ENCODE data around the gene HIC1.
"Not testable (repeated sequence)": the region's sequence is repeated elsewhere in the genome, so short reads cannot be mapped to it uniquely, and the experiment has no call there.

HIC1 gene, protein sequence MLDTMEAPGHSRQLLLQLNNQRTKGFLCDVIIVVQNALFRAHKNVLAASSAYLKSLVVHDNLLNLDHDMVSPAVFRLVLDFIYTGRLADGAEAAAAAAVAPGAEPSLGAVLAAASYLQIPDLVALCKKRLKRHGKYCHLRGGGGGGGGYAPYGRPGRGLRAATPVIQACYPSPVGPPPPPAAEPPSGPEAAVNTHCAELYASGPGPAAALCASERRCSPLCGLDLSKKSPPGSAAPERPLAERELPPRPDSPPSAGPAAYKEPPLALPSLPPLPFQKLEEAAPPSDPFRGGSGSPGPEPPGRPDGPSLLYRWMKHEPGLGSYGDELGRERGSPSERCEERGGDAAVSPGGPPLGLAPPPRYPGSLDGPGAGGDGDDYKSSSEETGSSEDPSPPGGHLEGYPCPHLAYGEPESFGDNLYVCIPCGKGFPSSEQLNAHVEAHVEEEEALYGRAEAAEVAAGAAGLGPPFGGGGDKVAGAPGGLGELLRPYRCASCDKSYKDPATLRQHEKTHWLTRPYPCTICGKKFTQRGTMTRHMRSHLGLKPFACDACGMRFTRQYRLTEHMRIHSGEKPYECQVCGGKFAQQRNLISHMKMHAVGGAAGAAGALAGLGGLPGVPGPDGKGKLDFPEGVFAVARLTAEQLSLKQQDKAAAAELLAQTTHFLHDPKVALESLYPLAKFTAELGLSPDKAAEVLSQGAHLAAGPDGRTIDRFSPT

DNA sequence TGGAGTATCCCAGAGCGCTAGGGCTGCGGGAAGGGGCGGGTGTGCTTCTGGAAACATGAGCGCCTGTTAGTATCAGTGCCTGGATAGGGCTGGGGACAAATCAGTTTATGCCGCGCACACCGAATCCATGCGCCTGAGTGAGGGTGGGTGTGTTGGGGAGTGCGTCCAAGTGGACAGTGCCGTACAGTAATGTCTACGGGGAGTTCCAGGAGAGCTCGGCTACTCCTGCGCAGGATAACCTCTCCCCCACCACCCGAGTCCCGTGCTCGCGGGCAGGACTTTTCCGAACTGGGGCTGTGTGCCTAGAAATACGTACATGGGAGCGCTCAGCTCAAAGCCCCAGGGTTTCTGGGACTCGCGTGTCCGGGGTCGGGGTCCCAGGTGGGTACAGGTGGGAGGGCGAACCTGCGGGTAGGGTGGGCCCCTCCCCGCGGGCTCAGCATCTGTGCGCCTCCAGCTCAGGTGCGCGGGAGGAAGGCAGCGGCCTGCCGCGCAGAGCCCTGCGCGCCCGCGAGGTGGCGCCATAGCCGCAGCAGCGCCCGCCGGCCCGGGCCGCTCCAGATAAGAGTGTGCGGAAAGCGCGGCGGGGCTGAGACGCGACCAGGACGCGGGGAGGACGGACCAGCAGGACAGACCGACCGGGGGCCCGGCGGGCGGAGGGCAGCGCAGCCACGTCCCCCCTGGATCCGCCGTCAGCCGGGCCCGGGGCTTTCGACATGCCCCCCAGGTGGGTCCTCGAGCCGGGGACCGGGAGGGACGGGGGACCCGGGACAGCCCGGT lies at the start of gene HIC1:
HIC1 (plus strand) TSS at position 592 of the 780 bp plus-strand sequence. CDS start 1,588 bp downstream, outside the sequence.
- DNase-seq: no peak

DNA sequence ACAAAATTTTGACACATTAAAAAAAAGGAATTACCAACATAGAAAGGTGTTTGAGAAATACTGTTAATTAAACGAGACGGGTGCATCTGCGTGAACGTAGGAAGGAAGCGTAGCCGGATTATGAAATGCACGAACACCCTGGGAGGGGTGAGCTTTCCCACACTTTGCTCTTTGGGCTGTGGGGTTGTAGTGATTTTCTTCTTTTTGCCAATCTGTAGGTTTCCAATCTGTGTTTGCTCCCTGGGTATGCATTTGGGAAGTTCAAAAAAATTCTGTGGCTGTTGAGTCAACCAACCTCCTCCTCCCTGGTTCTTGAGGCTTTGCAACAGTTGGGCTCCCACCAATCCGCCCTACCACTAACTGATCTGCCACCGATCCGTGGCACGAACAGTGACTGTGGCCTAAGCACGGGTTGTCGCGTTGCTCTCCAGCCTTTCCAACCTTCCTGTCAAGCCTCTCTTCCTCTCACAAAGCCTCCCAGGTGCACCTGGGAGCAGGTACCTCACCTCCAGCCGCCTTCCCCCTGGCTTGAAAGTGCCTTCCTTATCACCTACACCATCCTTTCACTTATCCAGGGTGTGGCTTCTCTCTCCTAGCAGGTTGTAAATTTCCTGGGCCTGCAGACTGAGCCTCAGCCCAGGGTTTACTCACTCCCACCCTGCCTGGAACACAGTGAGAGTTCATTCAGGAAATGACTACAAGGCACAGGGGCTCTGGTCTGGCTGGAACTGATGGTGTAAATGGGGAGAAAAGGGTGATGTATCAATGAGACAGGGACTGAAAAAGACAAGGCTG lies 46.4 kb upstream of the HIC1 start:
- no peak for DNase-seq

DNA sequence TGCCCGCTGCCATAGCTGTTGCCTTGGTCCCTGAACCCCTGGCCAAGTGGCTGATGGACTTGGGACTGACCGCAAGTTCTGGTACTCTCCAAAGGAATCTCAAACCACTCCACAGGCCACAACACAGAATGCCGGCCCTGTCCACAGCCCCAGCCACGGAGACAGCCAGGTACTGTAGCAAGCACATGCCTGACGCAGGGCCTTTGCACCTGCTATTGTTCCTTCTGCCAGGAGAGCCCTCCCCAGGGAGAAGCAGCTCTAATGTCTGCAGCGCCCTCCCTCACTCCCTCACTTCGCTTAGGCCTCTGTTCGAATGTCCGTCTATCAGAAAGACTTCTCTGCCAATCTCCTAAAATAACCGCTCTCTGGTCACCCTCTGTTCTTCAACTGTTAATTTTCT lies 45.2 kb upstream of the HIC1 start:
- DNase-seq: no peak

DNA sequence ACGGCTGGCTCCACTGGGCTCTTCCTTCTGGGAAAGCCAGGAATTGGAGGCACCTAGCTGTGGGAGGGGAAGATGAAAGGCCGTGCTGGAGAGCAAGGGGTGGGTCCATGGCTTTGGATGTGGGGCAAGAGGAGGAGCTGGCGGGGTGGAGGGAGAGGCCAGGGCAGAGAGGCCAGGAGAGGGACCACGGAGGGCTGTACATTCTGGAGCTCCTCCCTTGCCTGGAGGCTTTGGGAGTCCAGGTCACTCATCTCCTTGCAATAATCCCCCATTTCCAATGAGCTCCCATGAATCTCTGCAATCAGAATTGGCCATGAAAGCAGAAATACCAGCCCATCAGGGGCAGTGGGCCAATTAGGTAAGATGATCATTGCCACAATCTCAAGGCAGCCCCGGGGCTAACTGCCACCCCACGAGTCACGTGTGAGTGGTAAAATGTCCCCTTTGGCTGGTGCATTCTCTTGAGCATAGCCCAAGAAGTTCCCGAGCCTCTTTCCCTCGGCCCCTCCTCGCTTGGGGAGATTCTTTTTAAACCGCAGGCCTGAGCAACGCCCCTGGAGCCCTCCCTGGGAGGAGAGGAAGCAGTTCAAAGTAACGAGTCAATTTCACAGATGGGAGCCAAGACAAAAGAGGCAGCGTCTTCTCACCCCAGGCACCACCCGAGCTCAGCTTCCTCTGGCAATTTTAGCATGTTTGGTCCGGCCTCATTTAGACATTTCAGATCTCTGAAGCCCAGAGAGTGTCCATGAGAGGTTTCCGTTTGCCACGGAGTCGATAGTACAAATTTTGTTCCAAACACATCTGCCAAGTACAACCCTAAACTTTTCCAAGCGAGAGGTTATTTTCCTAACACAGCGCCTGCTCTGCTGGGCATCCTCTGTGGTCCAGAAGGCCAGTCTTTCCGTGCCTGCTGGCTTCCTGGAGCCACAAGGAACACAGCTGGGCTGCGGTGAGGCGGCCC lies 43.2 kb upstream of the HIC1 start:
- no peak for DNase-seq

DNA sequence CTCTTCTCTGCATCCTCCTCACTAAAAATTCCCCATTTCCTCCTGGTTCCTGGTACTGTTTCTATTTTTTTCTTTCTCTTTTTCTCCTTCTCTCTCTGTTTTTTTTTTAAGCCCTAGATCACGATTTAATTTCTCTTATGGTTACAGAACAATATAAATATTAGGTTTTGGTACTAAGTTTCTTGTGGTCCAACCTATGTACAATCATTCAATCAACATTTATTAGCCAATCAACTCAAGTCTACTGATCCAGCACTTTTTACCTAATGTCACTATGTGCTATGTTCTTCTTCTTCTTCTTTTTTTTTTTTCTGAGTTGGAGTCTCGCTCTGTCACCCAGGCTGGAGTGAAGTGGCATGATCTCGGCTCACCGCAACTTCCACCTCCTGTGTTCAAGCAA lies 42.4 kb upstream of the HIC1 start:
- no peak for DNase-seq

DNA sequence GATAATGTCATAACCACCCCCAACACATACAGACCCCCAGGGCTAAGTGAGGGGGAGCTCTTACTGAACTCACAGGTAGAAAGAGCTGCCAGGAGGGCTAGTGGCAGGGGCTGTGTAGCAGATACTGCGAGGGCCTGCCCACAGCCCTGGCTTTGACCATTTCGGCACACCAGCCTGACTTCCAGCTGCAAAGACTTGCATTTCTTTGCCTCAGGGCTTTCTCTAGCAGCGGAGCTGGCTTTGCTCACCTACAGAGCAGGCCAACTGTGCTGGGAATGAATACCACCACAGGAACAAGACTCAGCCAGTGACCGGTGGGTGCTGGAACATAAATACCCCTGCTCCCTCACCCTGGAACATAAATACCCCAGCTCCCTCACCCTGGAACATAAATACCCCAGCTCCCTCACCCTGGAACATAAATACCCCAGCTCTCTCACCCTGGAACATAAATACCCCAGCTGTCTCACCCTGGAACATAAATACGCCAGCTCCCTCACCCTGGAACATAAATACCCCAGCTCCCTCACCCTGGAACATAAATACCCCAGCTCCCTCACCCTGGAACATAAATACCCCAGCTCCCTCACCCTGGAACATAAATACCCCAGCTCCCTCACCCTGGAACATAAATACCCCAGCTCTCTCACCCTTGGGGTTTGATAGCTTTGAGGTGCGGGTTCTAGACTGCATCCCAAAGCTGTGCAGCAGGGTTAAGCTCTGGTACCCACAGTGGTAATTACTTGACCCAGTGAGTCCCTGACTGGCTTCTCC lies 41.5 kb upstream of the HIC1 start:
- DNase-seq: not testable (repeated sequence)

DNA sequence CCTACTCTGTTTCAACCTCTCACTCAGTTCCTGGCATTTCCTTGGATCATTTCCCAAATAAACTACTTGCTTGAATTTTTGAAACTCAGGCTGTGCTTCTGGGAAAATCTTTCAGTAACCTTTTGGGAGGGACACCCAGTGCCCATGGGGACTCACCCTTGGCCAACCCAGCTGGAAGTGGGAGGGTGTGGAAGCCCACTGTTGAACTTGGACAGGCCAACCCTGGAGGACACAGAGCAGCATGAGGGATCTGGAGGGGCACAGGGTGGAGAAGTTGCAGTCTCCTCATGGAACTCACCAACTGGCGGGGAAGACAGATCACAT lies 40.9 kb upstream of the HIC1 start:
- DNase-seq: no peak

DNA sequence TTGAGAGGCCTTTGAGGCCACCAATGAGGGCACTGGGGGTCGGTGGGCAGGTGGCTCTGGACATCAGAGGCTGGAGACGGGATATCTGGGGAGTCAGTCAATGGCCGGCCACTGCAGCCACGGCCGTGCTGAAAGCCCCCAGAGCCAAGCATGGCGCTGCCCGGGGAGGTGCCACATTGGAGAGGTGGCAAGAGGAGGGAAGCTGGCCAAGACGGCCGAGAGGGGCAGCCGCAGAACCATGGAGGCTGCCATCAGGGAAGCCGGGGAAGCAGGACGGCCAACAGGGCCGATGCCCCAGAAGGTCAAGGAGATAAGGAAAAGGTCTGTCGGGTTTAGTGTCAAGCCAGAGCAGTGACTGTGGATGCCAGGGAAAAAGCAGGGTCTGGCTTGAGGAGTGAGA lies 39.6 kb upstream of the HIC1 start:
- DNase-seq: no peak

DNA sequence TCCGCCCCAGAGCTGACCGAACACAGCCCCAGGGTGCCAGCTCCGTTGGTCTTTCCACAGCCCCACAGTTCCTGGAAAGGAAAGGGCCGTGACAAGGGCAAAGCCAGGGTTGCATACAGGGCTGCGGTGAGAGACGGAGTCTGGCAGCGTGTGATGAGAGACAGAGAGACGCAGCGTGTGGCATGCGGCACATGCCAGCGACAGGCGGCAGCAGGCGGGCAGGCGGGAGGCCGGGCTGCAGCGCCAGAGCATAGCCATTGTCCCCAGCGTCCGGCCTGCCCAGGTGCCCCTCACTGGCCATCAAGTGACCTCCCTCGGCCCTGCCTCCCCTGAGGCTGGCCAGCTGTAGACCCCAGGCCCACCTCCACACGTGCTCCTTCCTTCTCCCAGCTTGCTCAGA lies 38.4 kb upstream of the HIC1 start:
- DNase-seq: no peak

DNA sequence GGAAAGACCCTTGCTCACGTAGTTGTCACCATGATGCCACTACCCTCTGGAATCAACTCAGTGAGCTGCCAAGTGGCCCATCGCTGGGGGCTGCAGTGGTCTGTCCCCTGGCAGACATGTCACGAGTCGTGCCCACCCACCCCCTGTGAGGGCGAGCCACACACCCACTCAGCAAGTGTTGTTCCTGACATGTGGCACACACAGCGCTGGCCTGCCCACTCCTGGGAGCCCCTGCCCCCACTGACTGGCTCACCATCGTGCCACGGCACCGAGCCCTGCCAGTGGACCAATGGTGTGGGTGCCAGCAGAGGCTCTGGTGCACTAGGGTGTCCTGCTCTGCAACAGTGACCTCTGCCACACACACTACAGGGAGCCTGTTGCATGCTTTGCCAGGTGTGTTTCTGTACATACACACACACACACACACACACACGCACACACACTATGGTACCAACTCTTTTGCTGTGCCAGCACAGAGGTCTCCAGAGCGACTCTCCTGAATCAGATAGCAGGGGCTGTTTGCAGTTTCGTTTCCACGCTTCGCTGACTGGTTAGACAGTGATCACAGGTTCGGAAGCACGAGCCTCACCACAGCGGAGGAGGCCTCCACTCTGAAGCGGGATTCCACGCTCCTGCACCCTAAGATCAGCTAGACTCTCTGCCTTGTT lies 37.5 kb upstream of the HIC1 start:
- DNase-seq: no peak

DNA sequence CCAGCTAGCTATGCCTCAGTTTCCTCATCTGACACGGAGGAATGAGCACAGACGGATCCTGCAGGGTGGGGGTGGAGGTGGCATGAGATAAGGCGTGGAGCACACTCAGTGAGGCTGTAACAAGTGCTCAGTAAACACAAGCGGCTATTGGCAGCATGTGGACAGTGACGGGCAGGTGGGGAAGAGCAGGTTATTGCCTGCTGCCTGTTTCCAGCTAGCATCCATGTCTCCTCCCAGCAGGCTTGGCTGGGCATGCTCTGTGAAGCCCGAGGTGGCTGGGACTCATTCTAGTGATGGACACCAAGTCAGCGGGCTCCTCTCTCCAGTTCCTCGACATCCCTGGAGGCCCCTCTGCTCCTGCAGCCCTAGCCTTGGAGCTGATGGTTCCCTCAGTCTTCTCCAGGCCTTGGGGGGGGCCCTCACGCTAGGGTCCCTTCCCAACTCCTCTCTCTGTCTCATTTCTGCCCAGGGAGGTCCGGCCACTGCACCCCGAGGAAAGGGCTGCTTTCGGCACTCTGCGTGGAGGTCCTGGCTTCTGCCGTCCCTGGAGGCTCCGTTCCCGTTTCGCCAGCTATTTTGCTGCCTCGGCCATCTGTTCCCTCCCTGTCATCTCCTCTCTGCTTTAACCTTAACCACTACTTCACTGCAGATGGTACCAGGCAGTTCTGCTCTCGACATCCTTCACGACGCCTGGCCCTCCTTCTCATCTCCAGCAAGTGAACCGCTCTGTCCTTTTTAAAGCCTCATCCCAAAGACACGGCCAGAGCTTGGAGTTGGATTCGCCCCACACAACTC lies 36.0 kb upstream of the HIC1 start:
- DNase-seq: peak in 1 of 2 experiments; percentile 52

DNA sequence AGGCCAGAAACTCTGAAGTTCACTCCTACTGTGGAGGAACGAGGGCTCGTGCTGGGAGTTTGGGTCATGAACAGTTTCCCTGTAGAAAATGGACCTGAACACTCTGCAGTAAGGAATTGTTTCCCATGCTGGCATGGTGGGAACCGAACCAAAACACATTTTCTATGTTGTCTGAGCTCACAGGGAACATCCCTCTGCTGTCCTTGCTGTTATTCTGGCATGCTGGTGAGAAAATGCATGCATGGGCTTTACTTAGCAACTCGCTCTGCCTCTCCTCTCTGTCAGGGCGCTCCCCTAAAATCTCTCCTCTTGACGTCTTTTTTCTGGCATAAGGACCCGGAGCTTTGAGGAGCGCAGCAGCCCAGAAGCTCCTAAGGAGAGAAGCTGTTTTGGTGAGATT lies 35.2 kb upstream of the HIC1 start:
- DNase-seq: no peak

DNA sequence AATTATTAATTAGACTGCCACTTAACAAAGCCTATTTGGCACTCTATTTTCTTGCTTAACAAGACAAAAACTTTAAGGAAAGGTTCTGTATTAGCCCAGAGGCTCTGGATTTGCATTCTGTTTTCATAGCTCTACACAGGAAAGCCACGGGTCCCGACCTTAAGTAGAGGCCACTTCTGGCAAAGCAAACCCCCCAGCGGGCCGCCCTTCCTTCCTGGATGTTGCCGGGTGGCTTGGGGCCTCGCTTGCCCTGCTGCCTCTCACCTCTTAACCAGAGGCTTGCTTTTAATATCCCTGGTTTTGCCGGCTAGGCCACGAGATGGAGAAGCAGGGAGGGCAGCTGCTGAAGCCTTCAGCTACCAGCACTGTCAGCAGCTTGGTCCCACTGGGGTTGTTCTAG lies 34.2 kb upstream of the HIC1 start:
- DNase-seq: no peak

DNA sequence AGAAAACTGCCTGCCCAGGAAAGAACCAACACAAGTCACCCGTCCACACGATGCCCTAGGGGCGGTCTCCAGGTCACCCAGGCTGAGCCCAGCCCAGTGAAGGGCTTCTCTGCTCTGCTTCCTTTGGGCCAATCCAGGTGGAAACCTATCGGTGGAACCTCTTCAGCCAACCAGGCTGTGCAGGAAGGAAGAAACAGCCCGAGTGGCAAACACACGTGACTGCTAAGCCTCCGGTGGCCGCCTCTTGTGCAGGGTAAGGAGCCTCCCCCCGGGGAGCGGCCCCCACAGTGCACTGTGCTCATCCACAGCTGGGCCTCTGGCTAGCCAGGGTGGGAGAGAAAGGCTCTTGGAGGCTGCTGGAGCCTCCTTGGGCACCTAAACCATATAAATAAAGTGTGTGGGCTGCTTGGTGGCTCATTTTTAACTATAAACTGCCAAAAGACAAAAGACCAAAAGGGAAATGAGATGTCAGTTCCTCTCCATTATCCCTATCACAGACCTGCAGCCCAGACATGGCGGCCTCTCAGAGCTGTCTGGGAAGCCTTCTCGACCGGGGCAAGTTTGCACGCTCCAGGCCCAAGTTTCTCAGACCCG lies 32.2 kb upstream of the HIC1 start:
- DNase-seq: no peak

DNA sequence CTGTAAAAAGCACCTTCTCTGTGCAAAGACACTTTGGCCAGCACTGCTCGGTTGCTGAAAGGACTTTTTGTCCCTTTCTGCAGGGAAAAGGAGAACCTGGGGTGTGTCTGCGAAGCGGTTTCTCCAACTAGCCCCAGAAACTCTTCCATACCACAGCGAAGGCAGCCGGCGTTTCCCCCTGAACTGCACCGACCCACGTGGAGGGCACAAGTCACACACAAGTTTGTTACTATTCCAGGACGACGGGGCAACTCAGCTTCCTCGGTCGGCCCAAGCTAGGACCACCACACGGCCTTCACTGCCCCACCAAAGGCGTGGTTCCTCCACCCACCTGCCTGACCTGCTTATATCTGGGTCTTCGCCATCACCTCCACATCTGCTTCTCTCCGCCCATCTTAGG lies 31.6 kb upstream of the HIC1 start:
- DNase-seq: no peak

DNA sequence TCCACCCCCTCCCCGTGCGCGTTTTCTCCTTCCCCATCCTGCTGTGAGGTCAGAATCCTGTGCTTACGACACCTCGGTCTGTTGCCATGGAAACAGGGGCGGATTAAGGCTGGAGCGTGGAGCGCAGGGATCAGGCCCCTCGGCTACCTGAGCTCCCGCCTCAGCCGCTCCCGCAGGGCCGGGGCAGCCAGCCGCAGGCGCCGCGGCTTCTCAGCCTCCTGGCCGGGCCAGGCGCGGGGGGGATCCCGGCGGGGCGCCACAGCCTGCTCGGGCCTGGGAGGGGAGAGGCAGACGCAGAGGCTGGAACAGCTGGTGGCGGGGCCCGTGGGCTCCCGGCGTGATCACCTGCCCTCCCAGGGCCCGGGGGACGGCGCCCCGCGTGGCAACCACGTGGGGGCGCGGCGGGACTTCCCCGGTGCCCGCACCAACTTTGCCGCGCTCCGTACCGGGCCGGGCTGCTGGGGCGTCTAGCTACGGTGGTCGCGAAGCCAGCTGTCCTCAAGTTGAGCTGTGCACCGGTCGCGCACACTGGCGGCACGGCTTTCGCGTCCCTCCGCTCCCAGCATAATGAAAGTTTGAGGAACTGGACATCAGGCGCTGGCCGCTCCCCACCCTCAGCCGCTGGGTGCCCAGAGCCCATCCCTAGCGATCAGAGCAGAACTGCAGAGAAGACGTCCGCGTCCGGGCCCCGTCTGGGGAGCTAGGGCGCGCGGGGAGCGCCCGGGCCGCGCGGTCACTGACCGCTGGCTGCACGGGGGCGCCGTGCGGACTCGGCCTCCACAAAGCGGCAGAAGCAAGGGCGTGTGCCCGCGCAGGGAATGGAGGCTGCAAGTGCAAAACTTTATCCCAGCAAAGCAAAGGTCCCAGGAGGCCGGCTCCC lies 31.0 kb upstream of the HIC1 start:
- DNase-seq: no peak

DNA sequence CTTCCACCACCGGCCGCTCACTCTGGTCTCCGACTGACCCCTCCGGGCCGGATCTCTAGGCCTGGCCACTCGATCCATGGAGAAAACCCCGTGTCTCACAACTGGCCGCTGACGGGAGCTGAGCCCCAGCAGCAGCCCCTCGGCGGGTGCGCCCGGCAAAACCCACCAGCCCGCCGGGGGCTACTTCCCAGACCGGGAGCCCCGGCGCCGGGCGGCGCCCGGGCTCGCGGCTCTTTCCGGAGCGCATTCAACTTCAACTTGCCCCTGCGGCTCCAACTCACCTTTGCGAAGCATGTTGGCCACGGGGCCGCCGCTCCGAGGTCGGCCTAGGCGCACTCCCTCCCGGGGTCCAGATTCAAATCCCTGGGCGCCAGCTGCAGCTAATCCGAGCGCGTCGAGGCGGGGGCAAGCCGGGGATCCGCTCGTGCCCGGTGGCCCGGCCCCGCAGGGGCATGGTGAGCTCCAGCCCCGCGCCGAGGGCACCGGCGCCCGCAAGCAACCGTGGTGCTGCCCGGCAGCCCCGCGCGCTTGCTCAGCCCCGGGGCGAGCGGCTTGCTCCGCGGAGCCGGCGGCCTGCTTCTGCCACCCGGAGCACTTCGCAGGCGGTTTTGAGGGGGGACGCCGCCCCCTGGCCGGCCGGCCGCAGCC lies 30.2 kb upstream of the HIC1 start:
- DNase-seq: no peak

Data from cerebellar nuclear complex (tissue), 1 donor.